Ammon's horn (tissue), 1 donor: ENCODE data around the gene PTHLH.
A peak's percentile ranks its signal among the peaks of the same experiment; 100 is the strongest.

ENCODE experiments used
- DNase-seq: peaks from one replicate; pipeline ENCODE4 v3.0.0-alpha.2; 2016; ENCODE audit warnings: low spot score

Gene PTHLH

DNA sequence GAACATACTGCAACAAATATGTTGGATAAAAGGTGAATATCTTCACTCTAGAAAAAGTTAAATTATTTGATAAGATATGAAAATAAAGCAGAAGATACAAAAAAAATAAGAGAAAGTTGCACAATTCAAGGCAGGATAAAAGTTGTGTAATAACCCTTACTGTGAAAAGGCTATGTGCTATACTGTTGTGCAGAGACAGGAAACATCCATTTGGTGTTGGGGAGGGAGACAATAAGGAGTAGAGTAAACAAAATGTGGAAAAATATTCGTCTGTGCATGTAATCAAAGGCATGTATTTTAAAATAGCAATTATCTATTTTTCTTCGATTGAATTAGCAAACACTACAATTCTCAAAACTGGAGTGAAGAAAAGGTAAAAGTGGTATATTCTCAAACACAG lies 34.8 kb downstream of the PTHLH start:
- no peak for DNase-seq

DNA sequence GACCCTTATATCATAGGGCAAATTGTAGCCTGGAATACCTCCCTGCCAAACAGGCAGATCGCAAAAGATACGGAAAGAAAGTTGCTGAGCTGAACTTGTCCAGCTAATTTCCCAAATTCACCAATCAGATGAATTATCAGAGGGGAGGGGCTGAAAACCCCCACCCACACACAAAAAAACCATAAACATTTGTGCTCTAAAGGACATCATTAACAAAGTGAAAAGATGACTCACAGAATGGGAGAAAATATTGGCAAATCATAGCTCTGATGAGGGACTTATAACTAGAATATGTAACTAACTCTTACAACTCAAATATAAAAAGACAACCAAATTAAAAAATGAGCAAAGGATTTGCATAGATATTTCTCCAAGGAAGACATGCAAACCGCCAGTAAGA lies 36.3 kb downstream of the PTHLH start:
- DNase-seq = no peak

DNA sequence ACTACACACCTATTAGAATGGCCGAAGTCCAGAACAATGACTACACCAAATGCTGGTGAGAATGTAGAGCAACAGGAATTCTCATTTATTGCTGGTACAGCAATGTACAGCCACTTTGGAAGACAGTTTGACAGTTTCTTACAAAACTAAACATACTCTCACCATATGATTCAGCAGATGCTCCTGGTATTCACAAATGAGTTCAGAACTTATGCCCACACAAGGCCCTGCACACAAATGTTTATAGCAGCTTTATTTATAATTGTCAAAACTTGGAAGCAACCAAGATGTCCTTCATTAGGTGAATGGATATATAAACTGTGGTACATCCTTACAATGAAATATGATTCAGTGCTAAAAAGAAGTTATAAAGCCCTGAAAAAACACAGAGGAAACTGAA lies 38.3 kb downstream of the PTHLH start:
- DNase-seq = no peak

DNA sequence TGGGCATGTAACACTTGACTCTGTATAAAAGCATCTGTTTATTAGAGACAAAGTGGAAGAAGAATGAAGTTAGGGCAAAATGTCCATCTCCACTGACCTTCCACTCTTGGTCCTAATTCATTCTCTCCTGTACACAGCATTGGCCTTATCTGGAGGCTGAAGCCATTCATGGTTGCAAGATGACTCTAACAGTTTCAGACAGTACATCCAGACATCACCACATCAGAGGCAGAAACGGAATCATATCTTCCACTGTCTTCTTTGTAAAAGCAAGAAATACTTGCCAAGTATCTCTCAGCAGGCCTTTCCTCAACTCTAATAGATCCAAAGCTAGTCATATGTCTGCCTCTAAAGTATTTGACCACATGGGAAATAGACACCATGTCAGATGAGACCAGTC lies 41.1 kb downstream of the PTHLH start:
- DNase-seq = no peak

- no peak for DNase-seq
These were observed 45.2 kb downstream of the PTHLH start for GRCh38 chr12:27927347-27927746.

GRCh38 chr12:27924350-27925135 lies 48.0 kb downstream of the PTHLH start:
- no peak for DNase-seq

- DNase-seq = peak; percentile 37
These were observed 49.9 kb downstream of the PTHLH start for GRCh38 chr12:27922531-27923139.

GRCh38 chr12:27919671-27920235 lies 52.8 kb downstream of the PTHLH start:
- no peak for DNase-seq

DNA sequence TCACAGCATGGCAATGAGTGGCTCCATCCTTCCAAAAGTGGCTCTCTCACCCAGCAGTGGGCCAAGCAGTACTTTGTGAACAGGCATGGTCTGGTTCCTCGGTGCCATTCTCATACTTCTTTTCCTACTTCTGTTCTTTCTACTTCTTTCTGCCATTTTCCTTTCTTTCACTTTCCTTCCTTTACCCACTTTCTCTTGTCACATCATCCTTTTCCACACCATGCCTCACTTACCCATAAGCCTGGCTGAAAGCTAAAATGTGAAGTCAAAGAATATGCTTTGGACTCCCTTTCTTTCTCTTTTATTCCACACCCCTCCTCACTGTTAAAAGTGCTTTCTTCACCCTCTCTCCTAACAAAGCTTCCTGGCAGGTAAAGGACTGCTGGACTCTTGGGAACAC lies 57.0 kb downstream of the PTHLH start:
- no peak for DNase-seq

- no peak for DNase-seq
These were observed 57.5 kb downstream of the PTHLH start for GRCh38 chr12:27915021-27915420.

- no peak for DNase-seq
These were observed 58.4 kb downstream of the PTHLH start for GRCh38 chr12:27913999-27914614.

- no peak for DNase-seq
These were observed 61.1 kb downstream of the PTHLH start for GRCh38 chr12:27911397-27911796.
